ENCODE results near the gene ATG16L1.

ATG16L1 gene

GRCh38 chr2:233278921-233279320 is 27.4 kb downstream of the ATG16L1 start:
- no CpG with 5 or more reads among the region's 2 CpGs for WGBS (ENCODE audit: extremely low coverage, insufficient coverage, low lambda C conversion rate)
- Histone ChIP-seq H2BK5ac (ENCODE audit: low read length) (no peak overlapping the region), H3K56ac (ENCODE audit: low read length) (no peak overlapping the region), H3K27ac (ENCODE audit: low read depth, low read length) (no peak overlapping the region), H4K5ac (ENCODE audit: low read length) (no peak overlapping the region), H3K4me3 (ENCODE audit: low read length) (no peak overlapping the region), H2BK120ac (ENCODE audit: low read depth, low read length) (no peak overlapping the region), H3K27me3 (ENCODE audit: insufficient read depth, low read length, poor library complexity) (no peaks in the 10 kb centered on the region), H3K4me1 (ENCODE audit: control insufficient read depth, low read depth, low read length) (no peaks in the 10 kb centered on the region), H3K4ac (ENCODE audit: low read depth, low read length) (no peak overlapping the region), H2BK15ac (replicated peaks; ENCODE audit: low read depth) (no peak overlapping the region), H4K8ac (ENCODE audit: low read depth, low read length) (no peak overlapping the region), H3K9ac (ENCODE audit: low read length) (no peak overlapping the region), H3K79me2 (ENCODE audit: control insufficient read depth, insufficient read depth, low read length) (no peaks in the 10 kb centered on the region), H2AK5ac (ENCODE audit: low read length) (no peak overlapping the region), H3K36me3 (ENCODE audit: control insufficient read depth, insufficient read depth, low read length) (peaks cover 11% of the 10 kb centered on the region), H3K23ac (ENCODE audit: low read length) (no peak overlapping the region), H3K4me2 (ENCODE audit: low read length) (no peak overlapping the region), H3K79me1 (ENCODE audit: low read length) (no peaks in the 10 kb centered on the region), H3K18ac (ENCODE audit: low read length) (no peak overlapping the region)
- no peak for DNase-seq

- Histone ChIP-seq H4K8ac (ENCODE audit: low read depth, low read length) (no peak overlapping the region), H3K79me2 (ENCODE audit: control insufficient read depth, insufficient read depth, low read length) (no peaks in the 10 kb centered on the region), H3K79me1 (ENCODE audit: low read length) (no peaks in the 10 kb centered on the region), H3K27ac (ENCODE audit: low read depth, low read length) (no peak overlapping the region), H2BK15ac (replicated peaks; ENCODE audit: low read depth) (no peak overlapping the region), H3K27me3 (ENCODE audit: insufficient read depth, low read length, poor library complexity) (no peaks in the 10 kb centered on the region), H3K4me3 (ENCODE audit: low read length) (no peak overlapping the region), H2BK120ac (ENCODE audit: low read depth, low read length) (no peak overlapping the region), H3K36me3 (ENCODE audit: control insufficient read depth, insufficient read depth, low read length) (peaks cover 7% of the 10 kb centered on the region), H3K4ac (ENCODE audit: low read depth, low read length) (no peak overlapping the region), H3K9ac (ENCODE audit: low read length) (no peak overlapping the region), H4K5ac (ENCODE audit: low read length) (no peak overlapping the region), H3K23ac (ENCODE audit: low read length) (no peak overlapping the region), H3K4me1 (ENCODE audit: control insufficient read depth, low read depth, low read length) (no peaks in the 10 kb centered on the region), H2BK5ac (ENCODE audit: low read length) (no peak overlapping the region), H3K18ac (ENCODE audit: low read length) (no peak overlapping the region), H3K56ac (ENCODE audit: low read length) (no peak overlapping the region), H3K4me2 (ENCODE audit: low read length) (no peak overlapping the region), H2AK5ac (ENCODE audit: low read length) (no peak overlapping the region)
- WGBS (ENCODE audit: extremely low coverage, insufficient coverage, low lambda C conversion rate): no CpG with 5 or more reads among the region's 4 CpGs
- no peak for DNase-seq
Observed at GRCh38 chr2:233280114-233280693, 28.7 kb downstream of the ATG16L1 start.

GRCh38 chr2:233281553-233281952 is 30.1 kb downstream of the ATG16L1 start:
- Histone ChIP-seq H3K18ac (ENCODE audit: low read length) (no peak overlapping the region), H4K8ac (ENCODE audit: low read depth, low read length) (no peak overlapping the region), H3K56ac (ENCODE audit: low read length) (no peak overlapping the region), H3K27ac (ENCODE audit: low read depth, low read length) (no peak overlapping the region), H2BK120ac (ENCODE audit: low read depth, low read length) (no peak overlapping the region), H2AK5ac (ENCODE audit: low read length) (no peak overlapping the region), H2BK5ac (ENCODE audit: low read length) (no peak overlapping the region), H3K4ac (ENCODE audit: low read depth, low read length) (no peak overlapping the region), H4K5ac (ENCODE audit: low read length) (no peak overlapping the region), H3K23ac (ENCODE audit: low read length) (no peak overlapping the region), H3K4me2 (ENCODE audit: low read length) (no peak overlapping the region), H3K36me3 (ENCODE audit: control insufficient read depth, insufficient read depth, low read length) (peaks cover 10% of the 10 kb centered on the region), H3K9ac (ENCODE audit: low read length) (no peak overlapping the region), H3K4me1 (ENCODE audit: control insufficient read depth, low read depth, low read length) (no peaks in the 10 kb centered on the region), H3K4me3 (ENCODE audit: low read length) (no peak overlapping the region), H3K79me1 (ENCODE audit: low read length) (no peaks in the 10 kb centered on the region), H2BK15ac (replicated peaks; ENCODE audit: low read depth) (no peak overlapping the region), H3K79me2 (ENCODE audit: control insufficient read depth, insufficient read depth, low read length) (no peaks in the 10 kb centered on the region), H3K27me3 (ENCODE audit: insufficient read depth, low read length, poor library complexity) (no peaks in the 10 kb centered on the region)
- WGBS (ENCODE audit: extremely low coverage, insufficient coverage, low lambda C conversion rate): no CpG with 5 or more reads among the region's 4 CpGs
- no peak for DNase-seq

GRCh38 chr2:233281992-233282603 is 30.6 kb downstream of the ATG16L1 start:
- H2BK5ac ChIP-seq (ENCODE audit: low read length): no peak overlapping the region
- H3K9ac ChIP-seq (ENCODE audit: low read length): no peak overlapping the region
- no CpG with 5 or more reads among the region's 6 CpGs for WGBS (ENCODE audit: extremely low coverage, insufficient coverage, low lambda C conversion rate)
- H3K23ac ChIP-seq (ENCODE audit: low read length): no peak overlapping the region
- H4K8ac ChIP-seq (ENCODE audit: low read depth, low read length): no peak overlapping the region
- no peak overlapping the region for H3K18ac ChIP-seq (ENCODE audit: low read length)
- no peak overlapping the region for H2BK120ac ChIP-seq (ENCODE audit: low read depth, low read length)
- no peak overlapping the region for H2AK5ac ChIP-seq (ENCODE audit: low read length)
- no peak overlapping the region for H3K4ac ChIP-seq (ENCODE audit: low read depth, low read length)
- H3K79me2 ChIP-seq (ENCODE audit: control insufficient read depth, insufficient read depth, low read length): no peaks in the 10 kb centered on the region
- no peak overlapping the region for H2BK15ac ChIP-seq (replicated peaks; ENCODE audit: low read depth)
- no peak overlapping the region for H3K4me3 ChIP-seq (ENCODE audit: low read length)
- H3K36me3 ChIP-seq (ENCODE audit: control insufficient read depth, insufficient read depth, low read length): peaks cover 11% of the 10 kb centered on the region
- no peak overlapping the region for H4K5ac ChIP-seq (ENCODE audit: low read length)
- H3K79me1 ChIP-seq (ENCODE audit: low read length): no peaks in the 10 kb centered on the region
- H3K27ac ChIP-seq (ENCODE audit: low read depth, low read length): no peak overlapping the region
- H3K4me2 ChIP-seq (ENCODE audit: low read length): no peak overlapping the region
- no peaks in the 10 kb centered on the region for H3K27me3 ChIP-seq (ENCODE audit: insufficient read depth, low read length, poor library complexity)
- DNase-seq: no peak
- no peaks in the 10 kb centered on the region for H3K4me1 ChIP-seq (ENCODE audit: control insufficient read depth, low read depth, low read length)
- H3K56ac ChIP-seq (ENCODE audit: low read length): no peak overlapping the region

- no peak overlapping the region for H4K8ac ChIP-seq (ENCODE audit: low read depth, low read length)
- no peak overlapping the region for H4K5ac ChIP-seq (ENCODE audit: low read length)
- H3K4ac ChIP-seq (ENCODE audit: low read depth, low read length): no peak overlapping the region
- no peak overlapping the region for H2BK120ac ChIP-seq (ENCODE audit: low read depth, low read length)
- no peak overlapping the region for H2AK5ac ChIP-seq (ENCODE audit: low read length)
- no peak overlapping the region for H3K56ac ChIP-seq (ENCODE audit: low read length)
- no peak overlapping the region for H3K4me2 ChIP-seq (ENCODE audit: low read length)
- H3K9ac ChIP-seq (ENCODE audit: low read length): no peak overlapping the region
- H3K18ac ChIP-seq (ENCODE audit: low read length): no peak overlapping the region
- no peaks in the 10 kb centered on the region for H3K27me3 ChIP-seq (ENCODE audit: insufficient read depth, low read length, poor library complexity)
- no peak overlapping the region for H2BK5ac ChIP-seq (ENCODE audit: low read length)
- peaks cover 4% of the 10 kb centered on the region for H3K79me1 ChIP-seq (ENCODE audit: low read length)
- no peak overlapping the region for H3K27ac ChIP-seq (ENCODE audit: low read depth, low read length)
- H3K4me1 ChIP-seq (ENCODE audit: control insufficient read depth, low read depth, low read length): no peaks in the 10 kb centered on the region
- H3K79me2 ChIP-seq (ENCODE audit: control insufficient read depth, insufficient read depth, low read length): no peaks in the 10 kb centered on the region
- no peak for DNase-seq
- H2BK15ac ChIP-seq (replicated peaks; ENCODE audit: low read depth): no peak overlapping the region
- no peak overlapping the region for H3K23ac ChIP-seq (ENCODE audit: low read length)
- WGBS (ENCODE audit: extremely low coverage, insufficient coverage, low lambda C conversion rate): no CpG with 5 or more reads among the region's 5 CpGs
- H3K36me3 ChIP-seq (ENCODE audit: control insufficient read depth, insufficient read depth, low read length): peaks cover 12% of the 10 kb centered on the region
- no peak overlapping the region for H3K4me3 ChIP-seq (ENCODE audit: low read length)
Observed at GRCh38 chr2:233285921-233286320, 34.4 kb downstream of the ATG16L1 start.

- no CpG with 5 or more reads among the region's 6 CpGs for WGBS (ENCODE audit: extremely low coverage, insufficient coverage, low lambda C conversion rate)
- Histone ChIP-seq H3K23ac (ENCODE audit: low read length) (no peak overlapping the region), H2BK5ac (ENCODE audit: low read length) (no peak overlapping the region), H3K4me1 (ENCODE audit: control insufficient read depth, low read depth, low read length) (no peaks in the 10 kb centered on the region), H2BK15ac (replicated peaks; ENCODE audit: low read depth) (no peak overlapping the region), H3K9ac (ENCODE audit: low read length) (no peak overlapping the region), H3K27ac (ENCODE audit: low read depth, low read length) (no peak overlapping the region), H4K5ac (ENCODE audit: low read length) (no peak overlapping the region), H3K27me3 (ENCODE audit: insufficient read depth, low read length, poor library complexity) (no peaks in the 10 kb centered on the region), H3K18ac (ENCODE audit: low read length) (no peak overlapping the region), H3K79me2 (ENCODE audit: control insufficient read depth, insufficient read depth, low read length) (no peaks in the 10 kb centered on the region), H3K79me1 (ENCODE audit: low read length) (peaks cover 4% of the 10 kb centered on the region), H3K56ac (ENCODE audit: low read length) (no peak overlapping the region), H3K4ac (ENCODE audit: low read depth, low read length) (no peak overlapping the region), H2AK5ac (ENCODE audit: low read length) (no peak overlapping the region), H3K4me2 (ENCODE audit: low read length) (no peak overlapping the region), H4K8ac (ENCODE audit: low read depth, low read length) (no peak overlapping the region), H3K4me3 (ENCODE audit: low read length) (no peak overlapping the region), H2BK120ac (ENCODE audit: low read depth, low read length) (no peak overlapping the region), H3K36me3 (ENCODE audit: control insufficient read depth, insufficient read depth, low read length) (peaks cover 22% of the 10 kb centered on the region)
- DNase-seq: no peak
Observed at GRCh38 chr2:233287871-233288270, 36.4 kb downstream of the ATG16L1 start.

Measured in mesendoderm (in vitro differentiated cells).